GM21825 (cell line): ENCODE results near the gene BTNL3.
A peak's percentile ranks its signal among the peaks of the same experiment; 100 is the strongest.
"Not testable (repeated sequence)": the region's sequence is repeated elsewhere in the genome, so short reads cannot be mapped to it uniquely, and the experiment has no call there.

Experiments used
- ATAC-seq: cut with Tn5 transposase; IDR thresholded peaks from one replicate; pipeline ENCODE4 v1.9.1; 2021; ENCODE audit warnings: mild to moderate bottlenecking, moderate library complexity; ENCODE audit not compliant: unreplicated experiment

The BTNL3 gene, protein sequence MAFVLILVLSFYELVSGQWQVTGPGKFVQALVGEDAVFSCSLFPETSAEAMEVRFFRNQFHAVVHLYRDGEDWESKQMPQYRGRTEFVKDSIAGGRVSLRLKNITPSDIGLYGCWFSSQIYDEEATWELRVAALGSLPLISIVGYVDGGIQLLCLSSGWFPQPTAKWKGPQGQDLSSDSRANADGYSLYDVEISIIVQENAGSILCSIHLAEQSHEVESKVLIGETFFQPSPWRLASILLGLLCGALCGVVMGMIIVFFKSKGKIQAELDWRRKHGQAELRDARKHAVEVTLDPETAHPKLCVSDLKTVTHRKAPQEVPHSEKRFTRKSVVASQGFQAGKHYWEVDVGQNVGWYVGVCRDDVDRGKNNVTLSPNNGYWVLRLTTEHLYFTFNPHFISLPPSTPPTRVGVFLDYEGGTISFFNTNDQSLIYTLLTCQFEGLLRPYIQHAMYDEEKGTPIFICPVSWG

DNA sequence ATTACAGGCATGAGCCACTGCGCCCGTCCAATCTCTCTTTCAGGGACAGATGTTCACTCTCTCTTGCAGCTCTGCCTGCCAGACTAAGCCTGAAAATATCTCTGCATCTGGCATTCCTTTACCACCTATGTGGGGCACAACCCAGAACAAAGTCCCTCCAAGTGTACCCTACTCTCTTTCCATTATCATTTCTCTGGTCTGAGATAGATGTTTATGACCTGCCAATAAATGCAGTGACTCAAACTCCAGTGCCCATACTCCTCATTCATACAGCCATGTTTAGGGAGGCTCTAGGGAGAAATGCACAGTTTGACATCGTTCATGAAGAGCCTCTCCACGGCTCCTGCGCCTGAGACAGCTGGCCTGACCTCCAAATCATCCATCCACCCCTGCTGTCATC, at the start of gene BTNL3:
TSS of gene BTNL3 (plus strand) at position 255 of the 400 bp plus-strand sequence. CDS start 183 bp downstream, outside the sequence.
- ATAC-seq, result no peak

DNA sequence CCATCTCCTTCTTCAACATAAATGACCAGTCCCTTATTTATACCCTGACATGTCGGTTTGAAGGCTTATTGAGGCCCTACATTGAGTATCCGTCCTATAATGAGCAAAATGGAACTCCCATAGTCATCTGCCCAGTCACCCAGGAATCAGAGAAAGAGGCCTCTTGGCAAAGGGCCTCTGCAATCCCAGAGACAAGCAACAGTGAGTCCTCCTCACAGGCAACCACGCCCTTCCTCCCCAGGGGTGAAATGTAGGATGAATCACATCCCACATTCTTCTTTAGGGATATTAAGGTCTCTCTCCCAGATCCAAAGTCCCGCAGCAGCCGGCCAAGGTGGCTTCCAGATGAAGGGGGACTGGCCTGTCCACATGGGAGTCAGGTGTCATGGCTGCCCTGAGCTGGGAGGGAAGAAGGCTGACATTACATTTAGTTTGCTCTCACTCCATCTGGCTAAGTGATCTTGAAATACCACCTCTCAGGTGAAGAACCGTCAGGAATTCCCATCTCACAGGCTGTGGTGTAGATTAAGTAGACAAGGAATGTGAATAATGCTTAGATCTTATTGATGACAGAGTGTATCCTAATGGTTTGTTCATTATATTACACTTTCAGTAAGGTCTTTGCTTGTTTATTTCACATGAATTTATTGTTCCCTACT, 38.2 kb upstream of the BTNL3 start:
- ATAC-seq, result no peak

DNA sequence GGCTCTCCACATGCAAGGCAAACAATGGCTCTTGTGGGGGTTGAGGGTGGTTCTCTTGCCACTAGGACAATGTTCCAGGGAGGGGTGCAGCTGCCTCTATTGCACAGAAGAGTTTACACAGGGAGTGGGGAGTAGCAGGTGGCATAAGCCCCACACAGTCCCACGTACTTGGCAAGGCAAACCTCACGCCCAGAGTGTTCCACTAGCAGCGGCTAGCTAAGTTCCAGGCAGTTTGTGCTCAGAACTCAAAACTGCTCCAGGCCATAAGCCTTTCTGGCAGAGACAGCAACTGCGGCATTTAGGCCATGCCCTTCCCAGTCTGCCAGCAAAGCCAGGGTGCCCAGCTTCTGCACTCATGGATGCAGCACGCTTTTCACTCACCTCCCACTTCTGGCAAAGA, 29.0 kb upstream of the BTNL3 start:
- no peak for ATAC-seq

GRCh38 chr5:180960209-180960608, 28.4 kb upstream of the BTNL3 start:
- no peak for ATAC-seq

DNA sequence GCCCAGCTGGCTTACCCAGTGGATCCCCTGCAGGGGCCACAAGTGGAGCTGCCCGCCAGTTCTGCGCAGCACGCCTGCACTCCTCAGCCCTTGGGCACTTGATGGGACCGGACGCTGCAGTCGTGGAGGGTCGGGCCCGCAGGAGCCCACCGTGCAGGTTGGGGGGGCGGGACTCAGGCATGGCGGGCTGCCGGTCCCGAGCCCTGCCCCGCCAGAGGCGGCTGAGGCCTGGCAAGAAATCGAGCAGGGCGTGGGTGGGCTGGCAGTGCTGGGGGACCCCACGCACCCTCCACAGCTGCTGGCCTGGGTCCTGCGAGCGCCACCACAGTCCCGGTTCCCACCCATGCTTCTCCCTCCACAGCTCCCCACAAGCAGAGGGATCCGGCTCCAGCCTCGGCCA, 19.2 kb upstream of the BTNL3 start:
- no peak for ATAC-seq

- ATAC-seq, result no peak
Measured at GRCh38 chr5:180970336-180970735, 18.3 kb upstream of the BTNL3 start.

DNA sequence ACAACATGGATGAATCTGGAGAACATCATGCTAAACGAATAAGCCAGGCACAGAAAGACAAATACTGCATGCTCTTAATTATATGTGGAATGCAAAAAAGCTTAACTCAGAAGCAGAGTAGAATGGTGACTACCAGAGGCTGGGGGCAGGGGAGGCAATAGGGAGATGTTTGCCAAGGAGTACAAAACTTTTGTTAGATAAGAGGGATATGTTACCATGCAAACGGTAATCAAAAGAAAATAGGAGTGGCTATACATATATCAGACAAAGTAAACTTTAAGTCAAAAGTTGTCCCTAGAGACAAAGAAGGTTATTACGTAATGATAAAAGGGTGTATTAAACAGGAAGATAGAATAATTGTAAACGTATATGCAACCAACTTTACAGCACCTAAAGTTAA, 17.8 kb upstream of the BTNL3 start:
- ATAC-seq, result no peak

- peak; percentile 24 for ATAC-seq
Measured at GRCh38 chr5:180974612-180975315, 13.9 kb upstream of the BTNL3 start.

DNA sequence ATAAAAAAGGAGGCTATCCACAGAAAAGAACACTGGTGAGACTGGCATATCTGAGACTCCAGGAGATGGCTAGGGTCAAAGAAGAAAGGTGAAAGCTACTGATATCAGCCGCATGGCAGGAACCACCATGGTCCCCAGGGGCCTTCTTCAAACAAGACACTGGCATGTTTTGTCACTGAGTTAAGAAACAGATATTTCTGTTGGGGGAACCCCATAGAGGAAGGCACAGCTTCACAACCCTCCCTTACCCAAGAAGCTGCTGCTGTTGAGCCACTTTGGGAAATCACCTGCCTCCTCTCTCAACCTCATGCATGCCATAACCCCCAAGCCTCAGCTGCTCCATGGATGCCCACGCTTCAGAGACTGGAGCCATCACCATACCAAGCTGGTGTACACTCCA, 13.3 kb upstream of the BTNL3 start:
- peak; percentile 96 for ATAC-seq

- no peak for ATAC-seq
Measured at GRCh38 chr5:180976518-180976917, 12.1 kb upstream of the BTNL3 start.

GRCh38 chr5:180977852-180978251, 10.8 kb upstream of the BTNL3 start:
- no peak for ATAC-seq

DNA sequence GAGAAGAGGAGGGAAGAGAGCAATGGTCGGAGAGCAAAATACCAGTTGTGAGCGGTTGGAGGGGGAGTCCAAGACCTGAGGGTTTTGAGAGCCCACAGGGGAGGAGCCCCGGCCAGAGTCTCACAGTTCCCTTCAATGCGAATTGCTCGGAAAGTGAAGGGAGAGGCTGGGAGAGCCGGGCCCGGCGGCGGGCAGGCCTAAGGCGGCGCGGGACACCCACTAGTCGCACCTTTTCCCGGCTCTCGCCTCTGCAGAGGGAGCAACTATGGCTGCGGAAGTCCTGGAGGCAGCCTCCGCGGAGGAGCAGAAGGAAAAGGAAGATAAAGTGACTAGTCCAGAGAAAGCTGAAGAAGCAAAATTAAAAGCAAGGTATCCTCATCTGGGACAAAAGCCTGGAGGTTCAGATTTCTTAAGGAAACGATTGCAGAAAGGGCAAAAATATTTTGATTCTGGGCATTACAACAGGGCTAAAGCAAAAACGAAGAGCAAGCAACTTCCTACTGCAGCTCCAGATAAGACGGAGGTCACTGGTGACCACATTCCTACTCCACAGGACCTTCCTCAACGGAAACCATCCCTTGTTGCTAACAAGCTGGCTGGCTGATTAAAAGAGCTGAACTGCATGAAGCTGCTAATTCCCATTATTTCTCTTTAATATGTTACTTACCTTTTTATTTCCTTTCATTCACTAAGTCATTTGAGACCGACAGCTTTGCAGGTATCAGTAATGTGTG, 6.5 kb upstream of the BTNL3 start:
- ATAC-seq, result no peak

DNA sequence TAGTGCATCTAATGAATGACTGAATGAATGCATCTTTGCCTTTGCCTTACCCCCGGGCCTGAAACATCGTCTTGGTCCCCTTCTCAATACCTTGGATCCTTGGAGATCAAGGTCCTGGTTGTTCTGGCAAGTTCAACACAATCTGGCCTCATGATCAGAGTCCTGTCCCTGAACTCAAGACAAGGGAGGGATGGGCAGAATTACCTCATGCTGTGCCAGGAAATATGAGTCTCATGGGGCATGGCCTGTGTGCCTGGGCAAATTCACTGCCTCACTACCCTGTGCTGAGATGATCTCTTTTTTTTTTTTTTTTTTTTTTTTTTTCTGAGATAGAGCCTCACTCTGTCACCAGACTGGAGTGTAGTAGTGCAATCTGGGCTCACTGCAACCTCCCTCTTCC, 630 bp upstream of the BTNL3 start:
- ATAC-seq, result no peak

- no peak for ATAC-seq
Measured at GRCh38 chr5:180990086-180990881, 1.6 kb downstream of the BTNL3 start.

DNA sequence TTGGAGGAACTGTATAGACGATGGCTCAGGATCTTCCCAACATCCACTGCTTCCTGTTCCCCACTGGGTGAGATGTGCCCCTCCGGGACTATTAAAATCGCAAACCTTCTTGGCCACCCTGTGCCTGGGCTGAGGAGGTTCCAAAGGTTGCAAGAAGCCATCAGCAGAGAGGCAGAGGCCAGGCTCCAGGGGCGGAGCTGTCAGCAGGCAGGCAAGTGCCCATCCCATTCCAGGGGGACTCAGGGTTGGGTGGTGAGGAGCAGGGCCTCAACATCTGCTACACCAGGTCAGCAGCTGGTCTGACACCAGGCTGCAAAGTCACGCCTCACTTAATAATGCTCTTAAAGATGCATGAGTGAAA, 2.2 kb downstream of the BTNL3 start:
- ATAC-seq, result no peak

- ATAC-seq, result no peak
Measured at GRCh38 chr5:181001947-181002346, 13.3 kb downstream of the BTNL3 start.

GRCh38 chr5:181005791-181006190, 17.1 kb downstream of the BTNL3 start:
- no peak for ATAC-seq

DNA sequence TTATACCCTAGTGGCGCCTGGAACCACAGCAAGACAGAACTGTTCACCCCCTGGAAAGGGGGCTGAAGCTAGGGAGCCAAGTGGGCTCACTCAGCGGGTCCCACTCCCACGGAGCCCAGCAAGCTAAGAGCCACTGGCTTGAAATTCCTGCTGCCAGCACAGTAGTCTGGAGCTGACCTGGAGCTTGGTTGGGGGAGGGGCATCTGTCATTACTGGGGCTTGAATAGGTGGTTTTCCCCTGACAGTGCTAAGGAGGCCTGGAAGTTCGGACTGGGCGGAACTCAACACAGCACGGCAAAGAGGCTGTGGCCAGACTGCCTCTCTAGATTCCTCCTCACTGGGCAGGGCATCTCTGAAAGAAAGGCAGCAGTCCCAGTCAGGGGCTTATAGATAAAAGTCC, 19.5 kb downstream of the BTNL3 start:
- no peak for ATAC-seq

DNA sequence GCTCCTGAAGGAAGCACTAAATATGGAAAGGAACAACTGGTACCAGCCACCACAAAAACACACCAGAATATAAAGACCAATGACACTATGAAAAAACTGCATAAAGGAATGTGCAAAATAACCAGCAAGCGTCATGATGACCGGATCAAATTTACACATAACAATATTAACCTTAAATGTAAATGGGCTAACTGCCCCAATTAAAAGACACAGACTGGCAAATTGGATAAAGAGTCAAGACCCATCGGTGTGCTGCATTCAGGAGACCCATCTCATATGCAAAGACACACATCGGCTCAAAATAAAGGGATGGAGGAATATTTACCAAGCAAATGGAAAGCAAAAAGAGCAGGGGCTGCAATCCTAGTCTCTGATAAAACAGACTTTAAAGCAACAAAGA, 21.4 kb downstream of the BTNL3 start:
- not testable (repeated sequence) for ATAC-seq

DNA sequence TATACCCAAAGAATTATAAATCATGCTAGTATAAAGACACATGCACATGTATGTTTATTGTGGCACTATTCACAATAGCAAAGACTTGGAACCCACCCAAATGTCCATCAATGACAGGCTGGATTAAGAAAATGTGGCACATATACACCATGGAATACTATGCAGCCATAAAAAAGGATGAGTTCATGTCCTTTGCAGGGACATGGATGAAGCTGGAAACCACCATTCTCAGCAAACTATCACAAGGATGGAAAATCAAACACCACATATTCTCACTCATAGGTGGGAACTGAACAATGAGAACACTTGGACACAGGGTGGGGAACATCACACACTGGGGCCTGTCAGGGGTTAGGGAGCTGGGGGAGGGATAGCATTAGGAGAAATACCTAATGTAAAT, 26.0 kb downstream of the BTNL3 start:
- ATAC-seq, result not testable (repeated sequence)
